Nephron progenitor cell (in vitro differentiated cells): Measurements from ENCODE around the gene UBE2G2.

Source experiments
- DNase-seq: peaks from one replicate; pipeline ENCODE4 v3.0.0; 2021
- H3K27ac Mint-ChIP-seq: 2 replicates; pipeline ENCODE4 v1.8.0; 2021; ENCODE audit warnings: mild to moderate bottlenecking, moderate library complexity, mixed read lengths
- H3K27me3 Mint-ChIP-seq: 2 replicates; pipeline ENCODE4 v1.8.0; 2021; ENCODE audit warnings: mild to moderate bottlenecking, low read depth, mixed read lengths; ENCODE audit not compliant: poor library complexity
- H3K36me3 Mint-ChIP-seq: 2 replicates; pipeline ENCODE4 v1.8.0; 2021; ENCODE audit warnings: low read depth, mixed read lengths
- H3K4me1 Mint-ChIP-seq: 2 replicates; pipeline ENCODE4 v1.8.0; 2021; ENCODE audit warnings: mixed read lengths
- H3K4me3 Mint-ChIP-seq: 2 replicates; pipeline ENCODE4 v1.8.0; 2021; ENCODE audit warnings: mild to moderate bottlenecking, moderate library complexity, mixed read lengths
- H3K9me3 Mint-ChIP-seq: 2 replicates; pipeline ENCODE4 v1.8.0; 2021; ENCODE audit warnings: mild to moderate bottlenecking, moderate library complexity, mixed read lengths
- CTCF ChIP-seq: fragments of 200-600 bp; sonication (generic); IDR thresholded peaks from 2 replicates; pipeline ENCODE4 v1.5.0; 2021; ENCODE audit warnings: antibody characterized with exemption

The UBE2G2 gene

GRCh38 chr21:44791993-44792392, 9.6 kb downstream of the UBE2G2 start:
- H3K9me3 Mint-ChIP-seq, result no peaks in the 10 kb centered on the region
- peaks cover 11% of the 10 kb centered on the region for H3K4me1 Mint-ChIP-seq
- no peaks in the 10 kb centered on the region for H3K27me3 Mint-ChIP-seq
- no peak for TF ChIP-seq CTCF
- no peak for DNase-seq
- H3K4me3 Mint-ChIP-seq, result no peak overlapping the region
- H3K36me3 Mint-ChIP-seq, result peaks cover 62% of the 10 kb centered on the region
- H3K27ac Mint-ChIP-seq, result no peak overlapping the region

- DNase-seq, result no peak
- no peaks in the 10 kb centered on the region for H3K9me3 Mint-ChIP-seq
- peaks cover 62% of the 10 kb centered on the region for H3K36me3 Mint-ChIP-seq
- peaks cover 11% of the 10 kb centered on the region for H3K4me1 Mint-ChIP-seq
- TF ChIP-seq CTCF, result no peak
- H3K4me3 Mint-ChIP-seq, result no peak overlapping the region
- no peak overlapping the region for H3K27ac Mint-ChIP-seq
- no peaks in the 10 kb centered on the region for H3K27me3 Mint-ChIP-seq
Measured at GRCh38 chr21:44791246-44791645, 10.4 kb downstream of the UBE2G2 start.

- Mint-ChIP-seq H3K36me3 (peaks cover 62% of the 10 kb centered on the region), H3K27me3 (no peaks in the 10 kb centered on the region), H3K4me3 (no peak overlapping the region), H3K9me3 (no peaks in the 10 kb centered on the region), H3K27ac (no peak overlapping the region), H3K4me1 (peaks cover 7% of the 10 kb centered on the region)
- TF ChIP-seq CTCF, result no peak
- no peak for DNase-seq
Measured at GRCh38 chr21:44790368-44790767, 11.3 kb downstream of the UBE2G2 start.

GRCh38 chr21:44789880-44790279, 11.7 kb downstream of the UBE2G2 start:
- H3K27me3 Mint-ChIP-seq, result no peaks in the 10 kb centered on the region

GRCh38 chr21:44785620-44786335, 15.8 kb downstream of the UBE2G2 start:
- Mint-ChIP-seq H3K27me3 (no peaks in the 10 kb centered on the region), H3K27ac (no peak overlapping the region), H3K36me3 (peaks cover 72% of the 10 kb centered on the region), H3K9me3 (peaks cover 5% of the 10 kb centered on the region), H3K4me1 (peaks cover 2% of the 10 kb centered on the region), H3K4me3 (no peak overlapping the region)
- no peak for DNase-seq
- no peak for TF ChIP-seq CTCF

More at GRCh38 chr21:44789880-44790279, 11.7 kb downstream of the UBE2G2 start:
- DNase-seq, result no peak
- Mint-ChIP-seq H3K4me3 (no peak overlapping the region), H3K4me1 (peaks cover 7% of the 10 kb centered on the region), H3K9me3 (no peaks in the 10 kb centered on the region), H3K27ac (no peak overlapping the region), H3K36me3 (peaks cover 65% of the 10 kb centered on the region)
- no peak for TF ChIP-seq CTCF

GRCh38 chr21:44784810-44785209, 16.8 kb downstream of the UBE2G2 start:
- Mint-ChIP-seq H3K27me3 (no peaks in the 10 kb centered on the region), H3K4me3 (no peak overlapping the region), H3K27ac (no peak overlapping the region), H3K9me3 (peaks cover 5% of the 10 kb centered on the region), H3K4me1 (peaks cover 11% of the 10 kb centered on the region), H3K36me3 (peaks cover 62% of the 10 kb centered on the region)
- no peak for TF ChIP-seq CTCF
- no peak for DNase-seq
